GM12878 (cell line): ENCODE data around the gene DIAPH1.

Experiments
- EP300 ChIP-seq, 2 experiments: fragments of 150-350 bp in 1 of 2; IDR thresholded peaks; 2 replicates each; pipeline ENCODE4 v1.6.1; 2011 to 2012; ENCODE audit warnings: low read depth in 2 of 2, low read length in 2 of 2, borderline replicate concordance in 1 of 2, improper control_type of control experiment in 1 of 2, inconsistent platforms in 1 of 2; ENCODE audit not compliant: control insufficient read depth in 1 of 2
- EZH2 ChIP-seq: IDR thresholded peaks from 2 replicates; pipeline ENCODE4 v1.6.1; 2012; ENCODE audit warnings: low read depth, mild to moderate bottlenecking, control low read depth, inconsistent platforms, low read length, borderline replicate concordance; ENCODE audit not compliant: control insufficient read depth
- FOXK2 ChIP-seq: fragments of 450-650 bp; IDR thresholded peaks from 2 replicates; pipeline ENCODE4 v1.6.1; 2017; ENCODE audit warnings: mild to moderate bottlenecking, moderate library complexity
- HDAC2 ChIP-seq: fragments of 200-600 bp; sonication (generic); IDR thresholded peaks from 2 replicates; pipeline ENCODE4 v1.6.1; 2017
- POLR2A ChIP-seq: IDR thresholded peaks from 2 replicates; pipeline ENCODE4 v1.6.1; 2011; ENCODE audit warnings: low read depth, mild to moderate bottlenecking, low read length
- POLR2AphosphoS5 ChIP-seq: IDR thresholded peaks from 2 replicates; pipeline ENCODE4 v1.6.1; 2011; ENCODE audit warnings: mild to moderate bottlenecking, low read length, inconsistent platforms
- RELA ChIP-seq: fragments of 450-650 bp; IDR thresholded peaks from 2 replicates; pipeline ENCODE4 v1.8.0; 2014; ENCODE audit warnings: borderline replicate concordance; ENCODE audit not compliant: partially characterized antibody
- SMC3 ChIP-seq: IDR thresholded peaks from 2 replicates; pipeline ENCODE4 v1.6.1; 2011; ENCODE audit warnings: low read length, improper control_type of control experiment, borderline replicate concordance
- SRF ChIP-seq, 2 experiments: IDR thresholded peaks; 2 replicates each; pipeline ENCODE4 v1.6.1; 2011; ENCODE audit warnings: low read depth in 2 of 2, low read length in 2 of 2, mild to moderate bottlenecking in 1 of 2, moderate library complexity in 1 of 2
- TAF1 ChIP-seq: IDR thresholded peaks from 2 replicates; pipeline ENCODE4 v1.6.1; 2011; ENCODE audit warnings: mild to moderate bottlenecking, low read depth, low read length, borderline replicate concordance
- TF ChIP-seq, protein P1 (sequence below): IDR thresholded peaks from 2 replicates; pipeline ENCODE4 v1.6.1; 2012; ENCODE audit warnings: improper control_type of control experiment, low read depth, low read length; ENCODE audit not compliant: insufficient replicate concordance
- TF ChIP-seq, protein P2 (sequence below), 3 experiments: IDR thresholded peaks in 2 of 3; conservative IDR thresholded peaks in 1 of 3; 2 replicates each; pipeline ENCODE4 v1.5.1; 2011; ENCODE audit warnings: low read depth in 3 of 3, low read length in 3 of 3, mild to moderate bottlenecking in 3 of 3, control low read depth in 2 of 3, moderate library complexity in 2 of 3, inconsistent platforms in 1 of 3, mixed read lengths in 1 of 3; ENCODE audit not compliant: control insufficient read depth in 2 of 3, insufficient read depth in 1 of 3; ENCODE audit errors: extremely low read depth in 1 of 3
- TF ChIP-seq, protein P3 (sequence below): fragments of 450-650 bp; IDR thresholded peaks from 2 replicates; pipeline ENCODE4 v1.6.1; 2016; ENCODE audit warnings: mild to moderate bottlenecking
- TF ChIP-seq, protein P4 (sequence below): IDR thresholded peaks from 2 replicates; pipeline ENCODE4 v1.6.1; 2012; ENCODE audit warnings: mild to moderate bottlenecking, low read depth, low read length

DNA sequence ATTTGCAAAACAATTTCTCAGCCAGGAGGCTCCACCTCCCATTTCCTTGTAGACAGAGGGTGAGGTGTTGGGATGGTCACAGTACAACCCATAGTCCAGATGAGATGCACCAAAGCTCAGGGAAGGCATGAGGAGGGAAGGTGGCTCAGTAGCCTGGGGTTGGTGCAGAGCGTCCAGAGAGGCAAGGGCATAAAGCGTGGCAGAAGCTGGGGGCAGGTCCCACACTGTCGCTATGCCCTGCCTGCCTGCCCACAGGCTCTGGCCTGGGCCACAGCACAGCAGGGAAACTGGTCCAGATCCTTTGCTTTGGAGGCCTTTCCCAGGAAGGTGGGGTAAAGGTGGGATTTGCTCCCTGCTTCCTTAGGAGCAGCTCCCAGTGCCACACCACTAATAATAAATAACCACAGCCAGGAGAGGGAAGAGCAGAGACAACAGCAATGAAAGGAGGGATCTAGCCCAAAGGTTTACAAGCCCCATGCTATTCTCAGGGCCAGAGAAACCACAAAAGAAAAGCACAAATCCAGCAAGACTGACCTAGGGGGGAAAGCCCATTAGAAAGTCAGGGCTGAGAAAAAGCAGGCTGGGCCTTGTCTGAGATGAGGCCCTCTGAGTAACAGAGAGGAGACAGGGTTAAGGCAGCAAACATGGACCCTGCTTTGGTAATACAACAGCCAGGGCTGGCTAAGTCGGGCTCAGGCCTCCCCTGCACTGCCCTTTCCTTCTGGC lies 102.7 kb downstream of the DIAPH1 start:
- TF ChIP-seq, protein P1, sequence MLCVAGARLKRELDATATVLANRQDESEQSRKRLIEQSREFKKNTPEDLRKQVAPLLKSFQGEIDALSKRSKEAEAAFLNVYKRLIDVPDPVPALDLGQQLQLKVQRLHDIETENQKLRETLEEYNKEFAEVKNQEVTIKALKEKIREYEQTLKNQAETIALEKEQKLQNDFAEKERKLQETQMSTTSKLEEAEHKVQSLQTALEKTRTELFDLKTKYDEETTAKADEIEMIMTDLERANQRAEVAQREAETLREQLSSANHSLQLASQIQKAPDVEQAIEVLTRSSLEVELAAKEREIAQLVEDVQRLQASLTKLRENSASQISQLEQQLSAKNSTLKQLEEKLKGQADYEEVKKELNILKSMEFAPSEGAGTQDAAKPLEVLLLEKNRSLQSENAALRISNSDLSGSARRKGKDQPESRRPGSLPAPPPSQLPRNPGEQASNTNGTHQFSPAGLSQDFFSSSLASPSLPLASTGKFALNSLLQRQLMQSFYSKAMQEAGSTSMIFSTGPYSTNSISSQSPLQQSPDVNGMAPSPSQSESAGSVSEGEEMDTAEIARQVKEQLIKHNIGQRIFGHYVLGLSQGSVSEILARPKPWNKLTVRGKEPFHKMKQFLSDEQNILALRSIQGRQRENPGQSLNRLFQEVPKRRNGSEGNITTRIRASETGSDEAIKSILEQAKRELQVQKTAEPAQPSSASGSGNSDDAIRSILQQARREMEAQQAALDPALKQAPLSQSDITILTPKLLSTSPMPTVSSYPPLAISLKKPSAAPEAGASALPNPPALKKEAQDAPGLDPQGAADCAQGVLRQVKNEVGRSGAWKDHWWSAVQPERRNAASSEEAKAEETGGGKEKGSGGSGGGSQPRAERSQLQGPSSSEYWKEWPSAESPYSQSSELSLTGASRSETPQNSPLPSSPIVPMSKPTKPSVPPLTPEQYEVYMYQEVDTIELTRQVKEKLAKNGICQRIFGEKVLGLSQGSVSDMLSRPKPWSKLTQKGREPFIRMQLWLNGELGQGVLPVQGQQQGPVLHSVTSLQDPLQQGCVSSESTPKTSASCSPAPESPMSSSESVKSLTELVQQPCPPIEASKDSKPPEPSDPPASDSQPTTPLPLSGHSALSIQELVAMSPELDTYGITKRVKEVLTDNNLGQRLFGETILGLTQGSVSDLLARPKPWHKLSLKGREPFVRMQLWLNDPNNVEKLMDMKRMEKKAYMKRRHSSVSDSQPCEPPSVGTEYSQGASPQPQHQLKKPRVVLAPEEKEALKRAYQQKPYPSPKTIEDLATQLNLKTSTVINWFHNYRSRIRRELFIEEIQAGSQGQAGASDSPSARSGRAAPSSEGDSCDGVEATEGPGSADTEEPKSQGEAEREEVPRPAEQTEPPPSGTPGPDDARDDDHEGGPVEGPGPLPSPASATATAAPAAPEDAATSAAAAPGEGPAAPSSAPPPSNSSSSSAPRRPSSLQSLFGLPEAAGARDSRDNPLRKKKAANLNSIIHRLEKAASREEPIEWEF: no peak
- TF ChIP-seq, protein P2, sequence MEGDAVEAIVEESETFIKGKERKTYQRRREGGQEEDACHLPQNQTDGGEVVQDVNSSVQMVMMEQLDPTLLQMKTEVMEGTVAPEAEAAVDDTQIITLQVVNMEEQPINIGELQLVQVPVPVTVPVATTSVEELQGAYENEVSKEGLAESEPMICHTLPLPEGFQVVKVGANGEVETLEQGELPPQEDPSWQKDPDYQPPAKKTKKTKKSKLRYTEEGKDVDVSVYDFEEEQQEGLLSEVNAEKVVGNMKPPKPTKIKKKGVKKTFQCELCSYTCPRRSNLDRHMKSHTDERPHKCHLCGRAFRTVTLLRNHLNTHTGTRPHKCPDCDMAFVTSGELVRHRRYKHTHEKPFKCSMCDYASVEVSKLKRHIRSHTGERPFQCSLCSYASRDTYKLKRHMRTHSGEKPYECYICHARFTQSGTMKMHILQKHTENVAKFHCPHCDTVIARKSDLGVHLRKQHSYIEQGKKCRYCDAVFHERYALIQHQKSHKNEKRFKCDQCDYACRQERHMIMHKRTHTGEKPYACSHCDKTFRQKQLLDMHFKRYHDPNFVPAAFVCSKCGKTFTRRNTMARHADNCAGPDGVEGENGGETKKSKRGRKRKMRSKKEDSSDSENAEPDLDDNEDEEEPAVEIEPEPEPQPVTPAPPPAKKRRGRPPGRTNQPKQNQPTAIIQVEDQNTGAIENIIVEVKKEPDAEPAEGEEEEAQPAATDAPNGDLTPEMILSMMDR (IDR thresholded peaks at IDR 0.05 in 2 of 3, conservative IDR thresholded peaks at IDR 0.05 in 1 of 3; ENCODE audit: control insufficient read depth in 2 of 3, extremely low read depth in 1 of 3, insufficient read depth in 1 of 3, low read depth in 3 of 3, low read length in 3 of 3): no peak
- no peak for TF ChIP-seq RELA
- TF ChIP-seq EZH2: no peak
- TF ChIP-seq SRF (IDR thresholded peaks at IDR 0.05; ENCODE audit: low read depth in 2 of 2, low read length in 2 of 2): no peak
- no peak for TF ChIP-seq POLR2A
- TF ChIP-seq, protein P3, sequence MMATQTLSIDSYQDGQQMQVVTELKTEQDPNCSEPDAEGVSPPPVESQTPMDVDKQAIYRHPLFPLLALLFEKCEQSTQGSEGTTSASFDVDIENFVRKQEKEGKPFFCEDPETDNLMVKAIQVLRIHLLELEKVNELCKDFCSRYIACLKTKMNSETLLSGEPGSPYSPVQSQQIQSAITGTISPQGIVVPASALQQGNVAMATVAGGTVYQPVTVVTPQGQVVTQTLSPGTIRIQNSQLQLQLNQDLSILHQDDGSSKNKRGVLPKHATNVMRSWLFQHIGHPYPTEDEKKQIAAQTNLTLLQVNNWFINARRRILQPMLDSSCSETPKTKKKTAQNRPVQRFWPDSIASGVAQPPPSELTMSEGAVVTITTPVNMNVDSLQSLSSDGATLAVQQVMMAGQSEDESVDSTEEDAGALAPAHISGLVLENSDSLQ: no peak
- TF ChIP-seq, protein P4, sequence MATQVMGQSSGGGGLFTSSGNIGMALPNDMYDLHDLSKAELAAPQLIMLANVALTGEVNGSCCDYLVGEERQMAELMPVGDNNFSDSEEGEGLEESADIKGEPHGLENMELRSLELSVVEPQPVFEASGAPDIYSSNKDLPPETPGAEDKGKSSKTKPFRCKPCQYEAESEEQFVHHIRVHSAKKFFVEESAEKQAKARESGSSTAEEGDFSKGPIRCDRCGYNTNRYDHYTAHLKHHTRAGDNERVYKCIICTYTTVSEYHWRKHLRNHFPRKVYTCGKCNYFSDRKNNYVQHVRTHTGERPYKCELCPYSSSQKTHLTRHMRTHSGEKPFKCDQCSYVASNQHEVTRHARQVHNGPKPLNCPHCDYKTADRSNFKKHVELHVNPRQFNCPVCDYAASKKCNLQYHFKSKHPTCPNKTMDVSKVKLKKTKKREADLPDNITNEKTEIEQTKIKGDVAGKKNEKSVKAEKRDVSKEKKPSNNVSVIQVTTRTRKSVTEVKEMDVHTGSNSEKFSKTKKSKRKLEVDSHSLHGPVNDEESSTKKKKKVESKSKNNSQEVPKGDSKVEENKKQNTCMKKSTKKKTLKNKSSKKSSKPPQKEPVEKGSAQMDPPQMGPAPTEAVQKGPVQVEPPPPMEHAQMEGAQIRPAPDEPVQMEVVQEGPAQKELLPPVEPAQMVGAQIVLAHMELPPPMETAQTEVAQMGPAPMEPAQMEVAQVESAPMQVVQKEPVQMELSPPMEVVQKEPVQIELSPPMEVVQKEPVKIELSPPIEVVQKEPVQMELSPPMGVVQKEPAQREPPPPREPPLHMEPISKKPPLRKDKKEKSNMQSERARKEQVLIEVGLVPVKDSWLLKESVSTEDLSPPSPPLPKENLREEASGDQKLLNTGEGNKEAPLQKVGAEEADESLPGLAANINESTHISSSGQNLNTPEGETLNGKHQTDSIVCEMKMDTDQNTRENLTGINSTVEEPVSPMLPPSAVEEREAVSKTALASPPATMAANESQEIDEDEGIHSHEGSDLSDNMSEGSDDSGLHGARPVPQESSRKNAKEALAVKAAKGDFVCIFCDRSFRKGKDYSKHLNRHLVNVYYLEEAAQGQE: no peak
- TF ChIP-seq POLR2AphosphoS5: no peak
- TF ChIP-seq SMC3: no peak
- no peak for TF ChIP-seq TAF1
- TF ChIP-seq HDAC2: no peak
- no peak for TF ChIP-seq FOXK2
- TF ChIP-seq EP300 (IDR thresholded peaks at IDR 0.05; ENCODE audit: borderline replicate concordance in 1 of 2, control insufficient read depth in 1 of 2, low read depth in 2 of 2, low read length in 2 of 2): no peak
